GM18517 (cell line): ENCODE measurements around the gene TSR3.

Experiments used
- ATAC-seq: cut with Tn5 transposase; IDR thresholded peaks from one replicate; pipeline ENCODE4 v1.9.1; 2021; ENCODE audit warnings: mild to moderate bottlenecking, moderate library complexity; ENCODE audit not compliant: unreplicated experiment

The TSR3 gene

DNA sequence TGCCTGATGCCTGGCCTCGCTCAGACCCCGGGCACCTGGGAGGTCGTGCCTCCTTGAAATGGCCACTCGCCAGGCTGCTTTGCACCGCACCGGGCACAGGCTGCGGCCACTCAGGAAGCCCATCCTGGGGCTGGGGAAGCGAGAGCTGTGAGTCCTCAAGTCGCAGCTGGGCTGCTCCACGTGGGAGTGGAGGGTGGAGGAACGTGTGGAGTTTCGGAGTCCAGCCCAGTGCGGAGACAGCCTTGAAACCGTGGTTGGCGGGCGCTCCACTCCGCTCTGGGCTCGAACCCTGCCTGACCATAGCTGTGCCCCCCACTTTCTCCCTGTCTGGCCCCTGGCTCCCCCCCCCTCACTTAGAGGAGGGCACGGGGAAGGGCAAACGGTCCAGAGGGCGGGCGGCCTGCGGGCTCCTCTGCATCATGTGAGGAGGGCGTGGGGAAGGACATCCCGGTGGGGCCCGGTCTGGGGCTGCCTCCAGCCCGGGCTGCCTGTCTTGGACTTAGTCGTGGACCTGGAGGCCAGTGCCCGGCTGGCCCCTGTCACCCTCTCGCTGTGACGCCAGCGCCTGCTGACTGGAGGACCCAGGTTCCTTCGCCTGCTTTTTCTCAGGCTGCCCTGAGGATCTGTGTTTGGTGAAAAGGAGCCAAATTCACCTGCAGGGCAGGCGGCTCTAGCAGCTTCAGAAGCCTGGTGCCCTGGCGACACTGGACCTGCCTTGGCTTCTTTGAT, 39.8 kb downstream of the TSR3 start:
- ATAC-seq, result no peak

GRCh38 chr16:1311212-1311737, 40.4 kb downstream of the TSR3 start:
- ATAC-seq, result no peak

- ATAC-seq, result no peak
These were observed 40.9 kb downstream of the TSR3 start for GRCh38 chr16:1310832-1311200.

- no peak for ATAC-seq
These were observed 41.5 kb downstream of the TSR3 start for GRCh38 chr16:1309888-1310831.

DNA sequence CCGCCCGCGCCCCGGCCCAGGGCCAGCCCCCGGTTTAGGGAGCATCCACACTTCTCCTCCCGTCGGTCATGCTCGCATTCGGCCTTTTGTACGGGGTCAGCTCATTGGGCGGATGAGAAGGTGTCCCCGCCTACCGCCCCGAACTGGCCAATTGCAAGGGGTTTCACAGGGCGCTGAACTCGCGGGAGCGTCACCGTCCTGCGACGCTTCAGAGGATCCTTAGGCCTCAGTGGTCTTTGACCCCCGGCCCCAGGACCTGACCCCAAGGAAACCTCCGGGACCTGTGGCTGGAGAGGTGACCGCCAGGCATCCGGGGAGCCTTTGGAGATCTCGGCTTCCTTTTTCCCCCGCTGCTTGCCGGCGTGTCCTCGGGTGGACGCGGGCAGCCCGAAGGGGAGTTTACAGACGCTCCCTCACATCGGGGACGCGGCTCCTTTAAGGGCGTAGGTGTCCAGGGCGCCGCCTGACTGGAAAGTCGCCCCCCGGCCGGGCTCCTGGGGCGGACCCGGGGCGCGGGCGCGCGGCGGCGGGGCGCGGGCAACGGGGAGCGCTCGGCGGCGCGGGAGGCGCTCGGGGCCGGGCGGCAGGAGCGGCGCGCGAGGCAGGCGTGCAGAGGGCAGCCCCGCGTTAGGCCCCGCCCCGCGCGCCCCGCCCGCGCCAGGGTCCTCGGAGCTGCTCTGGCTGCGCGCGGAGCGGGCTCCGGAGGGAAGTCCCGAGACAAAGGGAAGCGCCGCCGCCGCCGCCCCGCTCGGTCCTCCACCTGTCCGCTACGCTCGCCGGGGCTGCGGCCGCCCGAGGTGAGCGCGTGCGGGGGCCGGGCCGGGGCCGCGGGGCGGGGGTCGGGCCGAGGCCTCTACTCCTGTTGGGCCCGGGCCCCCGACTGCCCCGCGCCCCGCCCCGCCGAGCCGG, 42.4 kb downstream of the TSR3 start, which contains the start of gene UBE2I:
UBE2I (plus strand) TSS at position 660 of the 909 bp plus-strand sequence. CDS start 4,395 bp downstream, outside the sequence.
- ATAC-seq, result peak; percentile 64

GRCh38 chr16:1308036-1308976, 43.4 kb downstream of the TSR3 start:
- peak; percentile 8 for ATAC-seq

- ATAC-seq, result no peak
These were observed 45.3 kb downstream of the TSR3 start for GRCh38 chr16:1306334-1306733.

DNA sequence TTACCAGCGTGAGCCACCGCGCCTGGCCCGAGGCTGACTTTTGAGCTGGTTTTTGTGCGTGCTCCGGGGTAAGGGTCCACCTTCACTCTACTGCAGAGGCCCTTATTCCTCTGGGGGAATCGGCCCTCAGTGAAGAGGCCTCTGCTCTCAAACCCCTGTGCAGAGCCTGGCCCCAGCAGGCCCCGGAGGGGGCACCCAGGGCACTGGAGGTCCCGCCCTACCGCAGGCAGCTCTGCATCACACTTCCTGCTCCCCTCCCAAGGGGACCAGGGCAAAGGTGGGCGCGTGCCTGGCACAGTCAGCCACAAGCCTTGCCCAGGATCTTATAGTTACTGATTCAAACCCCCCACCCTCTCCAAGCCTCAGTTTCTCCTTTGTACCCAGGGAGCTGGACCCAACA, 45.9 kb downstream of the TSR3 start:
- no peak for ATAC-seq

DNA sequence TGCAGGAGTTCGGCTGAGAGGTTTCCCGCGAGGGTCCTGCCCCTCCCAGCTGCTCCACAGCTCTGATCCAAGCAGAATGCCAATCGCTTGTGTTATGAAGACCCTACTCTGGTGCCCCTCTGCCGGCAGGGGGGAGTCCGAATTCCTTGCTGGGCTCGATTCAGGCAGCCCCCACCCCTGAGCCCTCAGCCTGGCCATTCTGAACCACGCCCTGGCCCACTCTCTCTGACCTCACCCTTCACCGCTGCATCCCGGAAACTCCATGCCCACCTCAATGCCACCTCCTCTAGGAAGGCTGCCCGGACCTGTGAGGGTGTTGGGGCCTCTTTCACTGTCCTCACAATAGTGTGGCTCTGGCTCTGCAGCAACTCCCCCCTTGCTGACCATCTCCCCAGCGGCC, 50.1 kb downstream of the TSR3 start:
- no peak for ATAC-seq

DNA sequence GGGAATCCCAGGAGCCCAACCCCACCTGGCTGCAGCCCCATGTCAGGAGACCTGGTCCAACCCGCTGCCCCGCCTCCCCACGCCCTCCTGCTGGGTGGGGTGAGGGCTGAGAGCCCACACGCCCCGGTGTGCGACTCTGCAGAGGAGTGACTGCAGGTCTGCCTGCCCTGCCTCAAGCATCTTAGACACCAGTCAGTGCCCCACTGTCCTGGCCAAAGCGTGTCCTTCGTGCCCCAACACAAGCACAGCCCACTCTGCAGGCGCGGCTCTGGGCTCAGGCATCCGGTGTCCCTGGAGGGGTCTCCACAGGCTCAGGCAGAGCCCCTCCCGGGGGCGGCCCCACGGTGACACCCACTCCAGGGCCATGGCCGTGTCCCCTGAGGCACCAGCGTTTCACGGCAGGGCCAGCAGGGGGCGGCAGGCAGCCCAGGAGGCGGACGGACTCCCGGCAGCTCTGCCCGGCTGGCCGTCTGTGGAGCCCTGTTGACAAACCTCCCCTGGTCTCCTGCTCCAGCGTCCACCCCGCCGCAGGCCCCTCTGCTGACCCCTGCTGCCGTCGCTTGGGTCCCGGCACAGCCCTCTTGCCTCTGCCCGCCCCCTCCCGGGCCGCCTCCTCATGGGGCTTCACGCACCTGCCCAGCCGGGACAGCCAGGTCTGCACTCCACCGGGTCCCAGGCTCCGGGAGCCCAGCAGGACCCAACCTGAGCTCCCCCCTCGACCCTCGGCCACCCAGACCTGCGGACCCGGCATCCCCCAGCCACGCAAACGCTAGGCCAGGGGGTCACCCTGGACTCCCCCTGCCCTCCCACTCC, 50.8 kb downstream of the TSR3 start:
- no peak for ATAC-seq

DNA sequence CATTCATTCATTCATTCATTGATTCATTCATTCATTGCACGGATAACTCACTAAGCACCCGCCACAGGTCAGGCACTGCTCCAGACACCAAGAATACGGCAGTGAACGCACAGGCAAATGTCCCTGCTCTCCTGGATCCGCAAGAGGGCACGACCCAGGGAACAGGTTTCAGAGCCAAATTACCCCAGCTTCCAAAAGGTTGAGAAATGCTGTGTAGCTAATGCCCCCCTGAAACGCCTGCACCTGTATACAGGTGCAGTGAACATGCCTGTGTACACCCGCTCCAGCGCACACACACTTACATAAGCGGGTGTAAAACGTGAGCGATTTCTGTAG, 51.8 kb downstream of the TSR3 start:
- no peak for ATAC-seq
